ENCODE measurements around the gene TRIM71. TPM values are rescaled to one million over a fixed set of nuclear protein-coding genes. Genes with fewer than 3 reads are reported as not detected.

The TRIM71 gene
- total and polyA plus RNA-seq, 2 experiments from 2014 or later = under 0.01 to 0.03 TPM

DNA sequence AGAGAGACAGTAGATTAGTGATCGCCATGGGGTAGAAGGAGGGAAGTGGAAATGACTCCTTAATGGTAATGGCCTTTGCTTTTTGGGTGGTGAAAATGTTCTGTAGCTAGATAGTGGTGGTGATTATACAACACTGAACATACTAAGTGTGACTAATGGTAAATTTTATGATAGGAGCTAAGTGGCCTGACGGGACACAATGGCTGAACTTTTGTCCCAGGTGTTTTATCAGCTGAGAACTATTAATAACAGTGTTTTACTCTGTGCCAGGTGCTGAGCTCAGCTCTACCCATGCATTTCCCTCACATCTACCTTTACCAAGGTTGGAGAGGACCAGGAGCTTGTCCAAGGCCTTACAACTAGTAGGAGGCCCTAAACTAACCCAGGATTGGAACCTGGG is 66.8 kb downstream of the TRIM71 start:
- no peaks in the 10 kb centered on the region for H4K20me1 ChIP-seq (ENCODE audit: insufficient read depth)
- H3K27me3 ChIP-seq (replicated peaks; ENCODE audit: insufficient read depth) = peaks cover 20% of the 10 kb centered on the region; the same call in 1 of the 2 replicates
- no peaks in the 10 kb centered on the region for H3K4me1 ChIP-seq (ENCODE audit: insufficient read depth)
- in situ Hi-C loops (cut with MboI) = no loop called here
- DNase-seq = no peak
- H3K4me2 ChIP-seq (ENCODE audit: unreplicated experiment) = no peak overlapping the region
- H3K9me3 ChIP-seq (ENCODE audit: low read depth) = no peaks in the 10 kb centered on the region
- no peak overlapping the region for H3K4me3 ChIP-seq
- H3K9me2 ChIP-seq (ENCODE audit: insufficient read depth) = no peaks in the 10 kb centered on the region
- no peaks in the 10 kb centered on the region for H3K36me3 ChIP-seq (ENCODE audit: low read depth)
- no peaks in the 10 kb centered on the region for H3F3A ChIP-seq (ENCODE audit: insufficient read depth)
- no peak overlapping the region for H3K9ac ChIP-seq
- WGBS, 2 experiments (ENCODE audit: low coverage in 1 of 2, low lambda C conversion rate in 2 of 2, missing lambda C conversion rate in 2 of 2) = 61 to 70% methylated on average over 2 of the region's 2 CpGs
- TF ChIP-seq EZH2 (IDR thresholded peaks at IDR 0.05; ENCODE audit: insufficient read depth, poor library complexity, severe bottlenecking) (no peak), EZH2phosphoT487 (IDR thresholded peaks at IDR 0.05; ENCODE audit: insufficient read depth, low read depth) (no peak)
- no peak overlapping the region for H3K27ac ChIP-seq
- H3K79me2 ChIP-seq (ENCODE audit: insufficient read depth) = no peaks in the 10 kb centered on the region
- no peak overlapping the region for H2AFZ ChIP-seq

- H4K20me1 ChIP-seq (ENCODE audit: insufficient read depth) = no peaks in the 10 kb centered on the region
- DNase-seq = no peak
- no peak overlapping the region for H2AFZ ChIP-seq
- H3K27ac ChIP-seq = no peak overlapping the region
- no peaks in the 10 kb centered on the region for H3F3A ChIP-seq (ENCODE audit: insufficient read depth)
- WGBS, 2 experiments (ENCODE audit: low coverage in 1 of 2, low lambda C conversion rate in 2 of 2, missing lambda C conversion rate in 2 of 2) = 79% methylated on average over 11 of the region's 11 CpGs
- H3K9me3 ChIP-seq (ENCODE audit: low read depth) = no peaks in the 10 kb centered on the region
- no peak overlapping the region for H3K9ac ChIP-seq
- no peak for TF ChIP-seq EZH2 (IDR thresholded peaks at IDR 0.05; ENCODE audit: insufficient read depth, poor library complexity, severe bottlenecking)
- no peak for TF ChIP-seq EZH2phosphoT487 (IDR thresholded peaks at IDR 0.05; ENCODE audit: insufficient read depth, low read depth)
- in situ Hi-C loops (cut with MboI) = no loop called here
- H3K36me3 ChIP-seq (ENCODE audit: low read depth) = no peaks in the 10 kb centered on the region
- no peaks in the 10 kb centered on the region for H3K9me2 ChIP-seq (ENCODE audit: insufficient read depth)
- no peak overlapping the region for H3K4me2 ChIP-seq (ENCODE audit: unreplicated experiment)
- H3K4me1 ChIP-seq (ENCODE audit: insufficient read depth) = no peaks in the 10 kb centered on the region
- H3K4me3 ChIP-seq = no peak overlapping the region
- peaks cover 20% of the 10 kb centered on the region; the same call in 1 of the 2 replicates for H3K27me3 ChIP-seq (replicated peaks; ENCODE audit: insufficient read depth)
- no peaks in the 10 kb centered on the region for H3K79me2 ChIP-seq (ENCODE audit: insufficient read depth)
Observed at GRCh38 chr3:32885283-32885901, 67.6 kb downstream of the TRIM71 start.

- H3K9me2 ChIP-seq (ENCODE audit: insufficient read depth) = no peaks in the 10 kb centered on the region
- H3K79me2 ChIP-seq (ENCODE audit: insufficient read depth) = no peaks in the 10 kb centered on the region
- H3K4me3 ChIP-seq = no peak overlapping the region
- H3F3A ChIP-seq (ENCODE audit: insufficient read depth) = no peaks in the 10 kb centered on the region
- no peak overlapping the region for H3K4me2 ChIP-seq (ENCODE audit: unreplicated experiment)
- DNase-seq = no peak
- no peaks in the 10 kb centered on the region for H3K36me3 ChIP-seq (ENCODE audit: low read depth)
- 85 to 88% methylated on average over 4 of the region's 4 CpGs for WGBS, 2 experiments (ENCODE audit: low coverage in 1 of 2, low lambda C conversion rate in 2 of 2, missing lambda C conversion rate in 2 of 2)
- H3K27ac ChIP-seq = no peak overlapping the region
- TF ChIP-seq EZH2 (IDR thresholded peaks at IDR 0.05; ENCODE audit: insufficient read depth, poor library complexity, severe bottlenecking) (no peak), EZH2phosphoT487 (IDR thresholded peaks at IDR 0.05; ENCODE audit: insufficient read depth, low read depth) (no peak)
- H3K4me1 ChIP-seq (ENCODE audit: insufficient read depth) = no peaks in the 10 kb centered on the region
- H3K27me3 ChIP-seq (replicated peaks; ENCODE audit: insufficient read depth) = peaks cover 20% of the 10 kb centered on the region; the same call in 1 of the 2 replicates
- no peak overlapping the region for H2AFZ ChIP-seq
- H3K9ac ChIP-seq = no peak overlapping the region
- H4K20me1 ChIP-seq (ENCODE audit: insufficient read depth) = no peaks in the 10 kb centered on the region
- no peaks in the 10 kb centered on the region for H3K9me3 ChIP-seq (ENCODE audit: low read depth)
- in situ Hi-C loops (cut with MboI) = no loop called here
Observed at GRCh38 chr3:32886296-32886695, 68.5 kb downstream of the TRIM71 start.

GRCh38 chr3:32886911-32887310 is 69.1 kb downstream of the TRIM71 start:
- H3K79me2 ChIP-seq (ENCODE audit: insufficient read depth) = no peaks in the 10 kb centered on the region
- H2AFZ ChIP-seq = no peak overlapping the region
- H3K9me2 ChIP-seq (ENCODE audit: insufficient read depth) = no peaks in the 10 kb centered on the region
- no peak overlapping the region for H3K27ac ChIP-seq
- H4K20me1 ChIP-seq (ENCODE audit: insufficient read depth) = no peaks in the 10 kb centered on the region
- H3F3A ChIP-seq (ENCODE audit: insufficient read depth) = no peaks in the 10 kb centered on the region
- no peak for TF ChIP-seq EZH2 (IDR thresholded peaks at IDR 0.05; ENCODE audit: insufficient read depth, poor library complexity, severe bottlenecking)
- TF ChIP-seq EZH2phosphoT487 (IDR thresholded peaks at IDR 0.05; ENCODE audit: insufficient read depth, low read depth) = no peak
- no peaks in the 10 kb centered on the region for H3K9me3 ChIP-seq (ENCODE audit: low read depth)
- H3K4me2 ChIP-seq (ENCODE audit: unreplicated experiment) = no peak overlapping the region
- H3K4me1 ChIP-seq (ENCODE audit: insufficient read depth) = no peaks in the 10 kb centered on the region
- peaks cover 20% of the 10 kb centered on the region for H3K27me3 ChIP-seq (replicated peaks; ENCODE audit: insufficient read depth)
- WGBS, 2 experiments (ENCODE audit: low coverage in 1 of 2, low lambda C conversion rate in 2 of 2, missing lambda C conversion rate in 2 of 2) = 61 to 65% methylated on average over 3 of the region's 3 CpGs
- in situ Hi-C loops (cut with MboI) = no loop called here
- no peak for DNase-seq
- H3K9ac ChIP-seq = no peak overlapping the region
- H3K36me3 ChIP-seq (ENCODE audit: low read depth) = no peaks in the 10 kb centered on the region
- H3K4me3 ChIP-seq = no peak overlapping the region

Data from GM23248 (cell line).